ENCODE data around the gene PIK3C2G.

PIK3C2G gene

DNA sequence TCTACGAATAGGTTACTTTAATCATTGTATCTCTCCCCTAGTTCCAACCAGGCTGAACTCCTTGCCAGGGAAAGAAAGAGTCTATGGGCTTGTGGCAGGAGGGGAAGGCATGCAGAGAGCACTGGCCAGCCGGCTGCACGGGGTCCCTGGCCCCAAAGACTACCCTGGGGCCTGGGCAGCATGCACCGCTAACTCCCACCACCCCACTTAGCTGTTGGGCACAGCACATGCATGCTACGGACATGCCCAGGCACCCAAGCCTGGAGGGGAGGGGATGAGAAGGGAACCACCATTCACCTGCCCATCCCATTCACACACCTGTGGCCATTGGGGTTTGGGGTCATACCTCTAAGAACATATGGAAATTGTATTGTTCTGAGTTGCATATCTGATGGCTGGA, 94.1 kb downstream of the PIK3C2G start:
- DNase-seq: no peak

DNA sequence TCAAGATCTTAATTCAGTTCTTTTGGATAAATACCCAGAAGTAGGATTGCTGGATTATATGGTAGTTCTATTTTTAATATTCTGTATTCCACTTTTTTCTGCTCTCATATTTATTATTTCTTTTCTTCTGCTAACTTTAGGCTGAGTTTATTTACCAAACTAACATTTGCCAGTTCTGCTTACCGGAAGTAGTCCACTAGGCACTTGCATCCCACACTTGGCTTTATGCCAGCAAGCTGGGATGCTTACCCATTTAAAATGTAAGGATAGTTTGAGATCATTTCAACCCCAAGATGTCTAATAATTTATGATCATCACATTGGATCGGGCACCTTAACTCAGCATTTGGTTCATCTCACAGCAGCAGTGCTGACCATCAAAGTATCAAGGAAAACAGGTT, 96.8 kb downstream of the PIK3C2G start:
- DNase-seq: no peak

DNA sequence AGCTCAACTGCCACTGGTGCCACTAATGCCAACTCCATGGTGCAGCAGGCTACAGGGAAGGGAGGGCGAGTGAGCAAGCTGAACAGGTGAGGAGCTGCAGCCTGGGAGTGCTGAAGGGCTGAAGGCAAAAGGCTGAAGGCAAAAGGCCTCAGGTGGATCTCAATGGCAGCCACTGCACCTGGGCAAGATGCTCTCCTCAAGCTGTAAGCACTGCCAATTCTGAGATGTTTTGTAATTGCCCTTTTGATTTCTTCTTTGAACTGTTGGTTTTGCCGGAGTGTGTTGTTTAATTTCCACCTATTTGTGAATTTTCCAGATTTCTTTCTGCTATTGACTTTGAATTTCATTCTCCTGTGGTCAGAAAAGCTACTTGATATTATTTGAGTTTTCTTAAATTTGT, 97.6 kb downstream of the PIK3C2G start:
- DNase-seq: no peak

DNA sequence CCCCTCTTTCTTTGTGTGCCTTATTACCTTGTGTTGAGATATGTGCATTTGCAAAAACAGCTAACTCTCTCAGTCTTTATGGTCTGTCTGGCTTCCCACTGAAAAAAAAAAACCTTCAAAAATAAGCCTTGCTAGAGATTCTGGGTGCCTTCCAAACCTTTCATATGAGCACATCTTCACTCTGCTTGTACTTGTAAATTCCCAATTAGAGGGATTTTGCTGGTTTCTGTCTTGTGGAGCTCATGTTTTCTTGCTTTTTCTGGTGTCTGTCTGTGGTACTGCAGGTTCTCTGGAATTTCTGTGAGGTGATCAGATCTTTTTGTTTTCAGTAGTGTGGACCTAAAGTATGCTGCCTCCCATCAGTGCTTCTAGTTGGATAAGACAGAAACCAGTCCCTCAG, 100.1 kb downstream of the PIK3C2G start:
- no peak for DNase-seq

DNA sequence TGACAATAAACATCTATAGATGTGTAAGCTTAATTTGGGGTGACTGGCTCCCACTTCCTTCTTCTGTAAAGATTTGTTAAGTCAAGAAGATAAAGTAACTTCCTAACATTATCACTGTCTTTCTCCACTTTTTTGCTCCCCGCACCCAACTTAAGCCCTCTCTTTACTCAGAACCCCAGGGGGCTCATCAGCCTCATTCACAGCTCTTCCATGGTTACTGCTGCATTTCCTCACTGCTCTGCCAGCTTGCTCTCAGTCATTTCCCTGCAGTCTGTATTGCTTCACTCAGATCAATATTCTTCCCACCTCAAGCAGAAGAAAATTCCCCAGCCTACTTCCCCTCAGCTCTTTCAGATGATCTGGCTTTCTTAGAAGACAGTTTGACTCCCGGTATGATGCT, 102.0 kb downstream of the PIK3C2G start:
- DNase-seq: no peak

DNA sequence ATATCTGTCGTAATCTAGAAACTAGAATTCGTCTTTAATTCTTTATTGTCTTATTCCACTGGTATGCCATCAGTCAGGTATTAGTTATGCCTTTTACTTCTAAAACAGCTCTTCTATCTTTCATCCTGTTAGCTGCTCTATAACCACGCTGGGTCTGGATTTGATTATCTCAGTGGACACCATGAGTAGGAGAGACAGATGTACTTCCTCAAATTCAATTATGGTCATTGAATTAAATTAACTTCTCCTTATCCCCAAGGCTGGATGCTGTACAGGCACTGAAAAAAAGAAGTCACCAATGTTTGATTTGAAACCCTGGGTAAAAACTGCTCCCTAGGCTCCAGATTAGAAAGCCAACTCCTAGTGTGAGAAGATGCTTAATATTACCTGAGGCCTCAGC, 107.3 kb downstream of the PIK3C2G start:
- DNase-seq: no peak

DNA sequence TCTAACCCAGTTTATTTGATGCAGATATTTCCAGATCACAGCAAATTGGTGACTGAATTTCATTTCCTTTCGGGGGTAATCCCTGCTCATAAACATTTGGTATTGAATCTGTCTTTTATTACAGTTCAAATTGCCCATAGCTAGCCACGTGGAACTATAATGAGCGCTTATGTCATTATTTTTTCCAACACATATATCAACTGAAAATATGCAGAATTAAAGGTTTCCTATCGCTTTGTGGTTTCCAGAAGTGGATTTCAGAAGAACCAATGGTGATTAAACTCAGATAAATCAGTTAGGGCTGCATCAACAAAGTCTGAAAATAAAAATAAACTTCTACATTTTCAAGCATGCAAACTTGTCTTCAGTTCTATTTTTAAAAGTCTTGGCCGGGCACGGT, 111.9 kb downstream of the PIK3C2G start:
- no peak for DNase-seq

DNA sequence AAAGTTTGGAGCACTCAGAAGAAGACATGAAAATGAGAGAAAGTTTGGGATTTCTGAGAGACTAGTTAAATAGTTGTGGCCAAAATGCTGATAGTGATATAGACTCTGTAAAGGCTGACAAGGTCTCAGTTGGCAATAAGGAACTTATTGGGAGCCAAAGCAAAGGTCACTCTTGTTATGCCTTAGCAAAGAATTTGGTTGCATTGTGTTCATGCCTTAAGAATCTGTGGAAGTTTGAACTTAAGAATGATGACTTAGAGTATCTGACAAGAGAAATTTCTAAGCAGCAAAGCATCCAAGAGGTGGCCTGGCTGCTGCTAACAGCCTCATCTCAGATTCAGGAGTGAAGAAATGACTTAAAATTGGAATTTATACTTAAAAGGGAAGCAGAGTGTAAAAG, 113.8 kb downstream of the PIK3C2G start:
- DNase-seq: no peak

DNA sequence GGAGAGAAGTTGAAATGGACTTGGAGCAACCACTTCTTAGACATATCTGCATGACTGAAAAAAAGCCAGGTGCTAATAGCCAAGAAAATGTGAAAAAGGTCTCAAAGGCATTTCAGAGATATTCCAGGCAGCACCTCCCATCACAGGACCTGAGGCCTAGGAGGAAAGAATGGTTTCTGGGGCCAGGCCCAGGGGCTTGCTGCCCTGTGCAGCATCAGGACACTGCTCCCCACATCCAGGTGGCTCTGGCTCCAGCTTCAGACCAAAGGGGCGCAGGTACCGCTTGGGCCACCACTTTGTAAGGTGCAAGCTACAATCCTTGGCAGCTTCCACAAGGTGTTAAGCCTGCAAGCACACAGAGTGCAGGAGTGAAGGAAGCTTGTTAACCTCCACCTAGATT, 114.3 kb downstream of the PIK3C2G start:
- no peak for DNase-seq

DNA sequence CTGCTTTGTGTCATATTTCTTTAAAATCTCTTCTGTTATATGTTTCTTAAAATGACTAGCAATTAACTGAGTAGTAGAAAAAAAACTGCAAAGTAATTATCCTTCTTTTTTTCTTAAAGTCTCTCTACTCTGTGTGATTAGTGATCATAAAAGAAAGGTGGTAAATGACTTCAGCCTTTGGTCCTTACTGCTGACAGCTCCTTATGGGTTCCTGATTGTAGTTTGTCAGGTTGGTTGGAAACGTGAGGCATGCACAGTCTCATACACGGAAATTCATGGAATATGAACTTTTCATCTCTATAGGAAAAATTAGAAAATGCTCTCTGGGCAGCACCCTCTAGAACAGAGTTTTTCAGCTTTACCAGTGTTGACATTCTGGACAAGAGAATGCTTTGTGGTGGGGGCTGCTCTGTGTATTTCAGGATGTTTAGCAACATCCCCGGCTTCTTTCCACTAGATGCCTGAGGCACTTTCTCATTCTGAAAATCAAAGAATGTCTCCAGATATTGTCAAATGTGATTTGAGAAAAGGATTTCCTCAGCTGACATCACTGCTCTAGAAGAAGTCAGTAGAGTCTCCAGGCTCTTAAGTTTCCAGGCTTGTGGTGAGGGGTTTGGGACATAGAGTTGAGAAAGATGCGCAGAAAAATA, 121.0 kb downstream of the PIK3C2G start:
- no peak for DNase-seq

DNA sequence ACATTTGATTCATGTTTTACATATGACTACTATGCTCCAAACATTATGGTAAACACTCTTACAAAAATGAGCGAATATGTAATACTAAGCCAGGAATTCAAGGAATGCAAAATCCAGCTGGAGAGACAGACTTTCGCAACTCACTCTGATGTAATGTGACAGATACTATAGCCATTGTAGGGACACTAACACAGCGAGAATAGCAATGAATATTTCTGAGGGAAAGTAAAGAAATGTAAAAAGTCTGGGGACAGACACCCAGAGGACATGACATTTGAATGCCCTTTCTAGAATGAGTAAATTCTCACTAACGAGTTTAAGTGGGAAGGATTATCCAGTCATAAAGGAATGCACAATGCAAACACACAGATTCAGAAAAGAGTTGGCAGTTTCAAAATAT, 121.9 kb downstream of the PIK3C2G start:
- DNase-seq: no peak

DNA sequence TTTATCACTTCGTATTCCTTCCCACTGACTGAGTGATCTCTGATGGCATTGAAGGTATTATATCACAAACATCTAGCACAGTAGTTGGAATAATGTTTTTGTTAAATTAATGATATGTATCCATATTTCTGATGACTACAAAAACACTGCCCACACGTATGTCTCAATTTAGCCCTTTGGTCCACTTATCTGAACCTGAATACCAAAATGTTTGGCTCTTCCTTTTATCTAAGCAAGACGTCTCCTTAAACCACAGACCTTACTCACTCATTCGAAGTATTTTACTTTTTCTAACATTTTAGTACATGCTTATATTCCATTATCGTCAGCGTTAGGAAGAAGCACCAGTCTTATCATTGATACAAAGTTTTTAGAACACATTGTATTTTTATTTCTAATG, 126.4 kb downstream of the PIK3C2G start:
- no peak for DNase-seq

DNA sequence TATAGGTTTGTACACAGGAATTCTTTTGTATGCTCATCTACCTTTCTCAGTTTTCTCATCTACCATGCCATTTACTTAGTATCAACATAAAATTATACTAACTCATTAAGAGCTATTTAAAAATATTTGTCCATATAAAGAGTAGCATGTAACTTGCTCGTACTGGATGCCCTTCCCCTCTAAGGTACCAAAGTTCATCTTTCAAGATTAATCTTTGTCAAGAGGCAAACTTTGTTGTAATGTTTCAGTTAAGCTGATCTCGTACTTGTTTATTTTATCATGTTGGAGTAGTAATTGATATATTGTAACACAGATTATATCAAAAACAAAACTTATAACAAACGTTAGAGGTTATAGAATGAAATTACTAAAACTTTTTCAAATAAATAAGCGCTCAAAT, 128.5 kb downstream of the PIK3C2G start:
- DNase-seq: no peak

DNA sequence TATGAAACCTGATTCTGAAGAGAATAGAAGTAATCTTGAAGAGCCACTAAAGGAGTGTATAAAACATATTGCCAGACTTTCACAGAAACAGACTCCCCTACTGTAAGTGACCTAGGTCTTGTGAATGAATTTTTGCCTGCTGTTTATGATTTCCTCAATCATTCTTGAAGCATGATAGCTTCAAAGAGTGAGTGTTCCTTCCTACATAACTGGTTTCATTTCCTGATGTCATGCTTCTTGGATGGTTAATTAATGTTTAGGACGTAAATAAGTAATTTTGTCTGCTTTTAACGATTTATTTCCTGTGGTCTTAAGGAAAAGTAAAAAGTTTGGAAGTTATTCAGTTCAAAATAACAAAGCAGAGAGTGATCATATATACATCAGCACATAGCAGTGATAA, 129.8 kb downstream of the PIK3C2G start:
- no peak for DNase-seq

DNA sequence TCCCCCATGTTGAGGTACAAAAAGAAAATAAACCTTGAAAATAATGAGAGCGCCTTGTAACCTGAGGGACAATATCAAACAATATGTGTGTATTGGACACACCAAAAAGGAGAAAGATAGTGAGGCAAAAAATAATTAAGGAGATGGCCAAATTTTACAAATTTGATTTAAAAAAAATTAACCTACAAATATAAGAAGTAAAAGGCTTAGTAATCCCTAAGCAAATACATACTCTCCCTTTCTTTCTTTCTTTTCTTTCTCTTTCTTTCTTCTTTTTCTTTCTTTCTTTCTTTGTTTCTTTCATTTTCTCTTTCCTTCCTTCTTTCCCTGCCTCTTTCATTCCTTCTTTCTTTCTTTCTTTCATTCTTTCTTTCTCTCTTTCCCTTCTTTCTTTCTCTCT, 133.4 kb downstream of the PIK3C2G start:
- no peak for DNase-seq

DNA sequence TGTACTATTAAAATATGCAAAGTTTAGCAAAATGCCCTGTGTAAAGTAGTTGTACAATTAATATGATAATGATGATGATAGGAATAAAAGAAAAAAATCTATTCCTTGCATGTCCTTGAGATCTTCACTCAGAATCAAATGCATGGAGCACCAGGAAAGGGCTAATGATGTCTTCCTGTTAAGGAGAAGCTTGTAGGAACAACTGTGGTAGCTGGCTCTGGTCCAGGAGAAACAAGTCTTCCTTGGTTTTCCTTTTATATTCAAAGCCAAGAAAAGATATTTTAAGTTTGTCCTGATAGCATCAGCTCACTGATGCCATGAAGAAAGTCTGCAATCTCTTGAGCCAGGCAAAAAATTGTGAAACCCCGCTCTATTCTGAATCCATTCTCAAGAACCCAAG, 138.9 kb downstream of the PIK3C2G start:
- DNase-seq: no peak

DNA sequence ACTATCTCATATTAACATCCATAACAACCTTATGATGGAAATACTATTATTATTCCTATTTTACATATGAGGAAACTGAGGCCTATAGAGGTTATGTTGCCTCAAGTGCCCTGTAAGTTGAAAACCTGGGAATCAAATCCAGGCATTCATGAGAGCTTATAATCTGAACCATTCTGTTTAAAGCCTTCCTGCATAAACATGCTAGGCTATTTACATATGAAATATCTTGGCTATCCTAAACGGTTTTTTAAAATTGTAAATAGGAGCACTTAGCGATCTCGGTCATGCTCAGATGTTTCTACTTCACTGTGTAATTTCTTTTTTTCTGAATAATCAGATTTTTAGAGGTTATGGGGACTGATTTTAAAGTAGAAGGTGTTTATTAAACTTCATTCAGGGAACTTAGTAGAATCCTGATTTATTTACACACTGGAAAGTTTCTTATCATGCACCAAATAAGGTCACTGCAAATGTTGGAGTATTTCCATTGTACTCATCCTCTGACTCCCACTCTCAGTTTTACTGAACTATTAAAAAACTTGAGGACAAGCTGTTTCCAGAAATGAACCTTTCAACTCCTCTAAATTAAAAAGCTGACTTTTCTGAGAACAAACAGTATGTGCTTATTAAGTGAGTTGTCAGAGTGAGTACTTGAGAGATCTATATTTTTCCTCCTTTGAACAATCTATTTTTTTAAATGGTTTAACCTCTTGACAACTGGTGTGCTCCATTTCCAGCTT, 141.7 kb downstream of the PIK3C2G start:
- no peak for DNase-seq

DNA sequence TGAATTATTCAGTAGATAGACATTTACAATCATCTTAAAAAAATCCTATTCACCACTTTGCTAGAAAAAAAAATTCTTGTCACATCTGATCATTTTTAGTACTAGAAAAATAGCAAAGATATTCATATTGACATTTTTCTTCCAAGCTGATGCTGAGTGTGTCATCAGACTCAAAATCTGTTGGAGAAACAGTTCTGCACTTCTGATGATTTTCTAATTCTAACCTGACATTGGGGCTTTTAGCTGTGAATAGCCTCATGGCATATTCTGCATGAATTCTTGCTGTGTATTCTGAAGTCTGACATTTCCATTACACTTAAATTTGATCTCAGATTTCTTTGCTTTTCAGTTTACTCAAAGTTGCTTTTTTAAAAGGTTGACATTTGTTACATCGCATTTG, 150.1 kb downstream of the PIK3C2G start:
- DNase-seq: no peak

DNA sequence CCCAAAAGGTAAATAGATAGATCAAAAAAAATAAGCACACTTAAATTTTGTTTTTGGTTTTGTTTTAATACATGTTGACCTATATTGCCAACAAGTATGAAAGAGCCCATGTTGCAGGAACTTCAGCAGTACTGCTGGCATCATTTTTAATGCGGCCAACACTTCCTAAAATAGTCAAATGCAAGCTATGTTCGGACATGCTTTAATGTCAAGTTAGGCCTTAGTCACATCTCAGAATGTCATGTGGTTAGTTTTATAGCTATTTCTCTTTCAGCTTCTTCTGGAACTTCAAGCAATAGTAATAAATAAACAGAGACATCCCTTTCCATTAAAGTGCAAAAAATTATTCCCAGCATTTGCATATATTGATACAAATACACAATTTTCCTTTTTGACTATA, 153.4 kb downstream of the PIK3C2G start:
- DNase-seq: no peak

DNA sequence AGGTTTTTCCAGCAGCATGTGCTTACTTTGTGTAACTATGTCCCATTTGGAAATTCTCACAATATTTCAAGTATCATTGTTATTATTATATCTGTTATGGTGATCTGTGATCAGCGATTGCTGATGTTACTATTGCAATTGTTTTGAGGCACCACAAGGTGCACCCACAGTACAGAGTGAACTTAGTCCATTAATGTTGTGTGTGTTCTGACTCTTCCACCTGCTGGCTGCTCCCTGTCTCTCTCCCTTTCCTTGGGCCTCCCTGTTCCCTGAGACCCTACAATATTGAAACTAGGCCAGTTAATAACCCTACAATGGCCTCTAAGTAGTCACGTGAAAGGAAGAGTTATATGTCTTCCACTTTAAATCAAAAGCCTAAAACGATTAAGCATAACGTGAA, 153.9 kb downstream of the PIK3C2G start:
- DNase-seq: no peak

DNA sequence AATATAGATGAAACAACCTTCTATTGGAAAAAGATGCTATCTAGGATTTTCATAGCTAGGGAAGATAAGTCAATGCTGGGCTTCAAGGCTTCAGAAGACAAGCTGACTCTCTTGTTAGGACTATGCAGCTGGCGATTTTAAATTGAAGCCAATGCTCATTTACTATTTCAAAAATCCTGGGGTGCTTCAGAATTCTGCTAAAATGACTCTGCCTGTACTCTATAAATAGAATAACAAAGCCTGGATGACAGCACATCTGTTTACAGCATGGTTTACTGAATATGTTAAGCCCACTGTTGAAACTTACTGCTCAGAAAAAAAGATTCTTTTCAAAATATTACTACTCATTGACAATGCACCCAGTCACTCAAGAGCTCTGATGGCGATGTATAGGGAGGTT, 155.1 kb downstream of the PIK3C2G start:
- DNase-seq: no peak

DNA sequence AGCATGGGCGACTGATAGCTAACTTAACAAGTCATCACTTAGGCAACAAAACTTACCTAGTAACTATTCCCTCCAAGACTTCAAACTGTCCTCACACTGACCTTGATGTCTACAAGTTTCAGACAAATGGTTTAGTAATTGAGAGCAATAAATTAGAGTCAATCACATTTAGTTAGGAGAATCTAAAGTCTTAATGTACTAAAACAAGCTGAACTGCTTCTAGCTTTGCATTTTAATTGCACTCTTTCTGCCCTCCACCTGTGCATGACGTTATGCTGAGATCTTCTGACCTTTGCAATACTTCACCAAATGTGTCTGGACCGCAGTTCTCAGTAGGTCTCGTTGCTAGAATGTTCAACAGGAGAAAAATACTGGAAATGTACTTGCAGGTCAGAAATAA, 158.0 kb downstream of the PIK3C2G start:
- DNase-seq: no peak

DNA sequence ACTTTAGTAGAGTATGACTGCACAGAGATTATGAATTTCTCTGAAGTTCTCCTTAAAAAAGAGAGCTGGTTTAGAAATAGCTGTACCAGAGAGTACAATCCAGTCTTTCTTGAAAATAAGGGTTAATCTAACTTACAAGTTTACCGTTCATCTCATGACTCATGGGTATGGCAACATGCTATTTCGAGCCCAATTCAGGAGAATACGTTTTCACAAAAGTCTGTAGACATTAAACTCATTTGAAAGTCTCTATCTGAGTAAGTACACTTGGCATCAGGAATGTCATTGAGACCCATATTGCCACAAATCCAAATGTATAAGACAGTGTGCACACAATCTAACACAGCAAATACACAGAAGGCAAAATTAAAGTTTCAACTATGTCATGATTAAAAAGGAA, 160.5 kb downstream of the PIK3C2G start:
- DNase-seq: no peak

DNA sequence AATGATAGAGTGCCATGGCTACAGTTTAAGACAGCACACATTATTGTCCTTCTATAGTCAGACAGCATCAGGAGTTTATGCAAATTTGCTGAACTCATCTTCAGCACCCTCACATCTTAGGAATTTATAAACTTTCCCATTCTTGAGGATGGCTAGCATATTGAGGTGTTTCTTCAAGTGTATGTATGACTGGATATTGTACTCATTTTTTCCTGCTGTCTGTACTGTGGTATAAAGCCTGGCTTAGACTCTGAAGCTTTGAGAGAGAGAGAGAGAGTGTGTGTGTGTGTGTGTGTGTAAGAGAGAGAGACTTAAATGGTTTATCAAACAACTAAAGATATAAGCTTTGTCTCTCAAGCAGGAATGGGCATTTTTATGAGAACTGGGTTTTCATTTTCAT, 161.6 kb downstream of the PIK3C2G start:
- no peak for DNase-seq

DNA sequence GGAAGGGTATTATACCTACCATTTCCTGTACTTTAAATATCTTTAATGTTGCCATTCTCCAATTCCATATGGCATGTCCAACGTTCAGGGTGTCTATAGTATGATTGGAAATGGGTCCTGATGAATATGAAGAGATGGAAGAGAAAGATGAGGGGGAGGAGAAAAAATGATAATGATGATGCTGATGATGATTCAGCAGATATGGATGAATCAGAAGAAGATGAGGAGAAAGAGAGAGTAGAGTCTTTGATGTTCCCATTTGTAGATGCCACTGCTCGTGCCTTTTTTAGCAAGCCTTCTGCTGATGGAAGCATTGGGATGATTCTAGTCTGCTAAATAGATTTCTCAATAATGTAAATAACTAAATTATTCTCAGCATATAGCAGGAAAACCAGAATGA, 163.5 kb downstream of the PIK3C2G start:
- no peak for DNase-seq
